ENCODE data around the gene PSPC1. TPM values are rescaled to one million over a fixed set of nuclear protein-coding genes. Genes with fewer than 3 reads are reported as not detected.
"Not testable (repeated sequence)": the region's sequence is repeated elsewhere in the genome, so short reads cannot be mapped to it uniquely, and the experiment has no call there.

PSPC1 gene, protein sequence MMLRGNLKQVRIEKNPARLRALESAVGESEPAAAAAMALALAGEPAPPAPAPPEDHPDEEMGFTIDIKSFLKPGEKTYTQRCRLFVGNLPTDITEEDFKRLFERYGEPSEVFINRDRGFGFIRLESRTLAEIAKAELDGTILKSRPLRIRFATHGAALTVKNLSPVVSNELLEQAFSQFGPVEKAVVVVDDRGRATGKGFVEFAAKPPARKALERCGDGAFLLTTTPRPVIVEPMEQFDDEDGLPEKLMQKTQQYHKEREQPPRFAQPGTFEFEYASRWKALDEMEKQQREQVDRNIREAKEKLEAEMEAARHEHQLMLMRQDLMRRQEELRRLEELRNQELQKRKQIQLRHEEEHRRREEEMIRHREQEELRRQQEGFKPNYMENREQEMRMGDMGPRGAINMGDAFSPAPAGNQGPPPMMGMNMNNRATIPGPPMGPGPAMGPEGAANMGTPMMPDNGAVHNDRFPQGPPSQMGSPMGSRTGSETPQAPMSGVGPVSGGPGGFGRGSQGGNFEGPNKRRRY
- 10 to 100 TPM; 31.0 to 38.5 TPM for total RNA-seq
- long read RNA-seq, donor 1, transcript PSPC1-201 (9 exons, 2,407 nt): major isoform, 11 of 19 reads
- long read RNA-seq, donor 1, partial matches to known transcripts: 1 of 19 reads
- long read RNA-seq, donor 1, other reads (novel, unspliced or antisense): 4 of 19 reads
- long read RNA-seq, donor 2, transcript PSPC1-203 (8 exons, 1,647 nt): minor isoform, 14 of 70 reads
- long read RNA-seq, donor 2, transcript PSPC1-201 (9 exons, 2,407 nt): major isoform, 29 of 70 reads
- long read RNA-seq, donor 2, transcript PSPC1-204 (8 exons, 1,709 nt): minor isoform, 7 of 70 reads
- long read RNA-seq, donor 2, partial matches to known transcripts: 9 of 70 reads
- long read RNA-seq, donor 2, other reads (novel, unspliced or antisense): 11 of 70 reads

DNA sequence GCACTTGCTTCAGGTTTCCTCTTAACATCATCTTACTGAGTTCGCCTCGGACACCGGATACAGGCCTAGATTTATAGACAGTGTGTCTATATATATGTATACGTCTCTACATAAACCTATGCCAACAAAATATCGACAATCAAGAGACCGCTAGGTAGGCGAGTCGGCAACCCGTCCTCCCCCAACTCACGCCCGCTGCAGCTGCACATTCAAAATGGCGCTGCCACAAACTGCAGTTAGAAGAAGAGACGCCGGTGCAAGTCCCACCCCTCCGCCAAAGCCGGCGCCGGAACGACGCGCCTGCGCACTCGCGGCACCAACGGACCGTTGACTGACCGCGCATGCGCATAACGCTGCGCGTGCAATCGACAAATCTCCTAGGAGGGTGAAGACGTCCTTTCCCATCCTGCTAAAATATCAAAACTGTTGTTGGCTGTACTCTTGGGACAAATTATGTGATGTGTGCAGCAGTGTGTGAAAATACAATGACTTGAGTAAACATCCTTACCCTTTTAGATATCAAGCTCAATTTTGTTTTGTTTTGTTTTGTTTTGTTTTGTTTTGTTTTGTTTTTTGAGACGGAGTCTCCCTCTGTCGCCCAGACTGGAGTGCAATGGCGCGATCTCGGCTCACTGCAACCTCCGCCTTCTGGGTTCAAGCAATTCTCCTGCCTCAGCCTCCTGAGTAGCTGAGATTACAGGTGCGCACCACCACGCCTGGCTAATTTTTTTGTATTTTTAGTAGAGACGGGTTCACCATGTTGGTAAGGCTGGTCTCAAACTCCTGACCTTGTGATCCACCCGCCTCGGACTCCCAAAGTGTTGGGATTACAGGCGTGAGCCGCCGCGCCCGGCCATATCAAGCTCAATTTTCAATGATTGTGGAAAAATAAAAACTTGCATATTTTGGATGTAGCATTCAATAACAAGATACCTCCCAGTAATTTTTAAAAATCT, at the start of gene PSPC1:
Gene PSPC1 (minus strand): TSS at position 219 of the 956 bp plus-strand sequence. CDS start 188 bp downstream, at position 31.
- intact Hi-C loops (cut with DNase I): not testable (repeated sequence)
- DNase-seq (ENCODE audit: low spot score): peak; percentile 99

GRCh38 chr13:19822673-19823072, 39.9 kb upstream of the PSPC1 start:
- intact Hi-C loops (cut with DNase I): no loop called here
- DNase-seq (ENCODE audit: low spot score): no peak

DNA sequence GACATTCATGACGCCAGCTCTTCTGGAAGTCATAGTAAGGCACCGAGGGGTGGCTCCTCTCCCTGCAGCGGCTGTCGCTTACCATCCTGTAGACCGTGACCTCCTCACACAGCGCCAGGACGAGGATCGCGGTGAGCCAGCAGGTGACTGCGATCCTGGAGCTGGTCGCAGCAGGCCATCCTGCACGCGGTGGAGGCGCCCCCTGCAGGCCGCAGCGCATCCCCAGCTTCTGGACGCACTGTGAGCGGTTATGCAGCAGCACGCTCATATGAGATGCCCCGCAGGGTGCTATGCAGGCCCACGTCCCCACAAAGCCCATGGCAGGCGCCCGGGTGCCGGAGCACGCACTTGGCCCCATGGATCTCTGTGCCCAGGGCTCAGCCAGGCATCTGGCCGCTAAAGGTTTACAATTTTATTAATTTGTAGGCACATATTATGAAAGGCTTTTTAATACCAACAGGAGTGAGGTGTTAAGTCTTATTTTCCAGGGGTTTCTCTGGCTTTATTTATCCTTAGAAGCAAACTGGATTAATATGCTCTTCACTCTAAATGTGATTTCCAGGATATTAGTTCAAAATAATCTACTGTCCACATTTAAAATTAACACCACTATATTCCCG, 35.6 kb upstream of the PSPC1 start:
- intact Hi-C loops (cut with DNase I): no loop called here
- DNase-seq (ENCODE audit: low spot score): no peak

GRCh38 chr13:19817510-19818158, 34.9 kb upstream of the PSPC1 start:
- intact Hi-C loops (cut with DNase I): no loop called here
- DNase-seq (ENCODE audit: low spot score): no peak

- intact Hi-C loops (cut with DNase I): no loop called here
- DNase-seq (ENCODE audit: low spot score): no peak
Observed at GRCh38 chr13:19817106-19817505, 34.4 kb upstream of the PSPC1 start.

DNA sequence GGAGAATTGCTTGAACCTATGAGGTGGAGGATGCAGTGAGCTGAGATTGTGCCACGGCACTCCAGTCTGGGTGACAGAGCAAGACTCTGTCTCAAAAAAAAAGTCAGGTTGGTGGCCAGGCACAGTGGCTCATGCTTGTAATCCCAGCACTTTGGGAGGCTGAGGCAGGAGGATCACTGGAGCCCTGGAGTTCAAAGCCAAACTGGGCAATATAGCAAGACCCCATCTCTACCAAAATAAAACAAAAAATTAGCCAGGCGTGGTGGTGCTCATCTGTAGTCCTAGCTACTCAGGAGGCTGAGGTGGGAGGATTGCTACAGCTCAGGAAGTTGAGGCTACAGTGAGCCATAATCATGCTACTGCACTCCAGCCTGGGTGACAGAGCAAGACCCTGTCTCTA, 33.1 kb upstream of the PSPC1 start:
- DNase-seq (ENCODE audit: low spot score); intact Hi-C loops (cut with DNase I): not testable (repeated sequence)

DNA sequence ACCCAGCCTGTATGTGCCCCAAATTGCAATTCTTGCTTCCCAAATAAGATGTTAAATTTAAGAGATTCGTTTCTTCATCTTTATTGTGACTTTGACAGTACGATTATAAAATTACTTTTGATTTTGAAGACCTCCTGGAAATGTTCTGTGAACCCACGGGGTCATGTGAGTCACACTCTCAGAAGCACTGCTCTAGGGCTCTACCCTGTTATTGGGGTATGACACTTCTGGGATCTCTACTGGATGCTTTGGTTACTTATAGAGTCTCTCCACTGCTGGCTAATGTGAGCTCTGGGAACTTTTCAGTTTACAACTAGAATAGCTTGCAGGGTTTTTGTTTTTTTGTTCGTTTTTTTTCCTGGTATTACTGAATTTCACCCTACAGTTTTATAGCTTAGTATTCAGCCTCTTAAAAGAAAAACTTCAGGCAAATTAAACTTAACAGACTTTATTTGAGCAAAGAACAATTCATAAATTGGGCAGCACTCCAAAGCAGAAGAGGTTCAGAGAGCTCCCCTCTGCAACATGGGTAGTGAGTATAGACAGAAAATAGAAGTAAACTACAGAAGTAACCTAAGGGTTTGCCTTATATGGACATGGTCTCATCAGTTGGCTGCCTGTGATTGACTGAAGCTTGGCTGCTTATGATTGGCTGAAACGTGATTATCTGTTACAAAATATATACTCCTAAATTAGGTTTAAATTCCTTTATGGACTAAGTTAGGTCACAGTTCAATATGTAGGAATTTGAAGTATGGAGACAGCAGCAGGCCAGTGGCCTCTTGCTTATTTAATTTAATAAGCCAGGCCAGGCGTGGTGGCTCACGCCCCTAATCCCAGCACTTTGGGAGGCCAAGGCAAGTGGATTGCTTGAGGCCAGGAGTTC, 28.5 kb upstream of the PSPC1 start:
- no peak for DNase-seq (ENCODE audit: low spot score)

GRCh38 chr13:19810151-19810550, 27.4 kb upstream of the PSPC1 start:
- intact Hi-C loops (cut with DNase I): no loop called here

More for the DNA sequence above, 28.5 kb upstream of the PSPC1 start:
- intact Hi-C loops (cut with DNase I): no loop called here

GRCh38 chr13:19805765-19806164, 23.0 kb upstream of the PSPC1 start:
- intact Hi-C loops (cut with DNase I): no loop called here
- DNase-seq (ENCODE audit: low spot score): no peak

More at GRCh38 chr13:19810151-19810550, 27.4 kb upstream of the PSPC1 start:
- no peak for DNase-seq (ENCODE audit: low spot score)

- intact Hi-C loops (cut with DNase I): no loop called here
- DNase-seq (ENCODE audit: low spot score): peak; percentile 1
Observed at GRCh38 chr13:19795956-19796355, 13.2 kb upstream of the PSPC1 start.

- DNase-seq (ENCODE audit: low spot score): peak; percentile 20
- intact Hi-C loops (cut with DNase I): no loop called here
Observed at GRCh38 chr13:19794631-19795030, 11.9 kb upstream of the PSPC1 start.

DNA sequence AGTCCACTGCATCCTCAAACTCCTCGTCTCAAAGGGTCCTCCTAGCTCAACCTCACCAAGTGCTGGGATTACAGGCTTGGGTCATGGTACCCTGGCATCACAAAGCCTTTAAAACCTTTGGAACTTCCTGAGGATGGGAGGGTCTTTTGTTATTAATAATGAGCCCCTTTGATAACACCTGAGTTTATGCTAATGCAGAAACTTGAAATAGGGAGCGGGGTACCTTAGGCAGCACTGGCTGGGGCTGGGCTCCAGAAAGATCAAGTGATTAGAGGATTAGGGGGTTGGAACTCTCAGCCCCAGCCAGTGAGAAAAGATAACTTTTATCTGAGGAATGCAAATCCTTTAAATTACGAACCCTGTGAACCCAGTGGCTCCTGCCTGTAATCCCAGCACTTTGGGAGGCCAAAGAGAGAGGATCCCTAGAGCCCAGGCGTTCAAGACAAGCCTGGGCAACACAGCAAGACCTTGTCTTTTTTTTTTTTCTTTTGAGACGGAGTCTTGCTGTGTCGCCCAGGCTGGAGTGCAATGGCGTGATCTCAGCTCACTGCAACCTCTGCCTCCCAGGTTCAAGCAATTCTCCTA, 9.3 kb upstream of the PSPC1 start:
- DNase-seq (ENCODE audit: low spot score): peak; percentile 18
- intact Hi-C loops (cut with DNase I): no loop called here

DNA sequence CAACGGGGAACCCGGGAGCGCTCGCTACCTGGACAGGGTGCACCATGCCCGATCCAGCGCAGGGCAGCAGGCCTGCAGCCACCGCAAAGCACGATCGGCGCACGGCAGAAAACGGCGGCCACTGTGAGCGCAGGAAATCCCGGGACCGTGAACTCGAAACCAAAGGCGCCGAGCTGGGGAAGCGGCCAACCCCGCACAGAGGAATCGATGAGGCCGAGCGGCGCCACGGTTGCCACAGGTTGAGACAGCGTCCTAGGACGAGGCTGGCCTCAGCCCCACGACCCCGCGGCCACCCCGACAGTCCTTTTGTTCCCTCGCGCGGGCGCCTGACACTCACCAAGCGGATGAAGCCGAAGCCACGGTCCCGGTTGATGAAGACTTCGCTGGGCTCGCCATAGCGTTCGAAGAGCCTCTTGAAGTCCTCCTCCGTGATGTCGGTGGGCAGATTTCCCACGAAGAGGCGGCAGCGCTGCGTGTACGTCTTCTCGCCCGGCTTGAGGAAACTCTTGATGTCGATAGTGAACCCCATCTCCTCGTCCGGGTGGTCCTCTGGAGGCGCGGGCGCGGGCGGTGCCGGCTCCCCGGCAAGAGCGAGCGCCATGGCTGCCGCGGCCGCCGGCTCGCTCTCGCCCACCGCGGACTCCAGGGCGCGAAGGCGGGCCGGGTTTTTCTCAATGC, 557 bp downstream of the PSPC1 start:
- peak; percentile 89 for DNase-seq (ENCODE audit: low spot score)
- intact Hi-C loops (cut with DNase I): no loop called here

DNA sequence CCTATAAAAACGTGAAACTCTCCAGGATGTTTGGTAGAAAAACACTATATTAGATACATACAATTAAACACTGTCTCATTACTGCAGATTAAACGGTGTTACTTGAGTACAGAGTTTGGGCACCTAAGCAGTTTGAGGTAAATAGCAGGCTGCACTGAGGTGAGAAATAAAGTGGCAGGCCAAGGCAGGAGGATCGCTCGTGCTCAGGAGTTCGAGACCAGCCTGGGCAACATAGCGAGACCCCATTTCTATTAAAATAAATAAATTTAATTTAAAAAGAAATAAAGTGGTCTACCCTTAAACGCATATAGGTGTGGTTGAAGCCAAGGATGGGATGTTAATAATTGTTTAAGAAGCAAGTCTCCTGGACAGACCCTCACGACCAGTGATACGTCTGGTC, 1.2 kb downstream of the PSPC1 start:
- intact Hi-C loops (cut with DNase I): no loop called here
- DNase-seq (ENCODE audit: low spot score): no peak

DNA sequence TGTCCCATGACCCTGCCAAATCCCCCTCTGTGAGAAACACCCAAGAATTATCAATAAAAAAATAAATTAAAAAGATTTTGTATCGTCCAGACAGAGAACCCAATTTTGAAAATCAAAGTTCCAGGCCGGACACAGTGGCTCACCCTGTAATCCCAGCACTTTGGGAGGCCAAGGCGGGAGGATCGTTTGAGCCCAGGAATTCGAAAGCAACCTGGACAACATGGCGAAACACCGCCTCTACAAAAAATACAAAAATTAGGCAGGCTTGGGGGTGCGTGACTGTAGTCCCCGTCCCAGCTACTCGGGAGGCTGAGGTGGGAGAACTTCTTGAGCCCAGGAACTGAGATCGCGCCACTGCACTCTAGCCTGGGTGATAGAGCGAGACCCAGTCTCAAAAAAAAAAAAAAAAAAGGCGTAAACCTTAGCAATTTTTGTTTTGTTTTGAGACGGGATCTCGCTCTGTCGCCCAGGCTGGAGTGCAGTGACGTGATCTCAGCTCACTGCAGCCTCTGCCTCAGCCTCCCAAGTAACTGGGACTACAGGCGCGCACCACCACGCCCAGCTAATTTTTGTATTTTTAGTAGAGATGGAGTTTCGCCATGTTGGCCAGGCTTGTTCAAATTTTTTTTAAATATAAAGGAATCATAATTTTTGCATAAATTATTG, 1.9 kb downstream of the PSPC1 start:
- DNase-seq (ENCODE audit: low spot score); intact Hi-C loops (cut with DNase I): not testable (repeated sequence)

DNA sequence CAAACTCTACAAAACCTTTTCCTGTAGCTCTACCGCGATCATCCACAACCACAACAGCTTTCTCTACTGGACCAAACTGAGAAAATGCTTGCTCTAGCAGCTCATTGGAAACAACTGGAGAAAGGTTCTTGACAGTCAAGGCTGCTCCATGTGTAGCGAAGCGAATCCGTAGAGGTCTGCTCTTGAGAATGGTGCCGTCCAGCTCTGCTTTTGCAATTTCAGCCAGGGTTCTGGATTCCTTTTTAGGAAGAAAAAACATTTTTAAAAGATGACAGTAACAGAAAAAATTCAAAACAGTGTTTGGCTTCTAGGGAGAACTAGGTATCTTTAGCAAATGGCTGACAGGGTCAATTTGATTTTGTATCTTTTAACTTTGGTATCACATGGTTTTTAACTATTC, 10.4 kb downstream of the PSPC1 start:
- no peak for DNase-seq (ENCODE audit: low spot score)
- intact Hi-C loops (cut with DNase I): no loop called here

Data from posterior vena cava (tissue), 2 donors.